Prostate gland (tissue), 2 donors: ENCODE measurements around the gene COL4A2. TPM values are rescaled to one million over a fixed set of nuclear protein-coding genes. Genes with fewer than 3 reads are reported as not detected.

Experiments used
- DNase-seq: peaks from one replicate; pipeline ENCODE4 v3.0.0-alpha.2; 2019; ENCODE audit warnings: low spot score
- H3K27ac ChIP-seq, 2 donors: fragments of 200-600 bp; sonication (generic); 2 replicates each; pipeline ENCODE4 v1.5.1; 2017 to 2019
- H3K27me3 ChIP-seq: fragments of 200-600 bp; sonication (generic); replicated peaks from 2 replicates; pipeline ENCODE4 v1.5.1; 2019; ENCODE audit not compliant: insufficient read depth
- H3K36me3 ChIP-seq, 2 donors: fragments of 200-600 bp; sonication (generic); 1 replicate in 1 of 2; 2 replicates in 1 of 2; pipeline versions ENCODE4 v1.5.1 to v1.8.1; 2017 to 2019
- H3K4me1 ChIP-seq: fragments of 200-600 bp; sonication (generic); replicated peaks from 2 replicates; pipeline ENCODE4 v1.5.1; 2019
- H3K4me3 ChIP-seq, 2 donors: fragments of 200-600 bp; sonication (generic); 2 replicates each; pipeline ENCODE4 v1.5.1; 2017 to 2019
- H3K9me3 ChIP-seq: fragments of 200-600 bp; sonication (generic); 2 replicates; pipeline ENCODE4 v1.5.1; 2017
- POLR2A ChIP-seq: fragments of 450-650 bp; IDR thresholded peaks from one replicate; pipeline ENCODE4 v1.6.1; 2016; ENCODE audit warnings: antibody characterized with exemption, mild to moderate bottlenecking
- POLR2AphosphoS5 ChIP-seq: sonication (generic); formaldehyde crosslinking; IDR thresholded peaks from one replicate; pipeline ENCODE4 v1.6.1; 2017; ENCODE audit warnings: antibody characterized with exemption
- WGBS: methylation state at CpG from one replicate; pipeline ENCODE4 v1.1.5; 2018; 5-methylcytosine and 5-hydroxymethylcytosine counted together
- intact Hi-C: fragments of 100-400 bp; cut with DNase I; formaldehyde crosslinking; loops from one replicate; pipeline ENCODE4 v1.14.2; 2022
- total RNA-seq, 2 donors: library from RNA; depleted of rRNA; stranded (reverse); fragments of >200 nt; gene quantifications; one replicate each; pipeline ENCODE4 v1.1.0, GENCODE V29; 2016
- TF ChIP-seq, protein P1 (sequence below), 4 experiments: fragments of 200-600 bp in 2 of 4; fragments of 450-650 bp in 2 of 4; sonication (generic) in 2 of 4; IDR thresholded peaks; 1 replicate in 3 of 4; 2 replicates in 1 of 4; pipeline ENCODE4 v1.5.1; 2016 to 2019; ENCODE audit warnings: antibody characterized with exemption in 4 of 4, mild to moderate bottlenecking in 2 of 4, moderate library complexity in 2 of 4

The COL4A2 gene
- total RNA-seq, 2 donors from 2014 or later, result 82.8 to 193 TPM

DNA sequence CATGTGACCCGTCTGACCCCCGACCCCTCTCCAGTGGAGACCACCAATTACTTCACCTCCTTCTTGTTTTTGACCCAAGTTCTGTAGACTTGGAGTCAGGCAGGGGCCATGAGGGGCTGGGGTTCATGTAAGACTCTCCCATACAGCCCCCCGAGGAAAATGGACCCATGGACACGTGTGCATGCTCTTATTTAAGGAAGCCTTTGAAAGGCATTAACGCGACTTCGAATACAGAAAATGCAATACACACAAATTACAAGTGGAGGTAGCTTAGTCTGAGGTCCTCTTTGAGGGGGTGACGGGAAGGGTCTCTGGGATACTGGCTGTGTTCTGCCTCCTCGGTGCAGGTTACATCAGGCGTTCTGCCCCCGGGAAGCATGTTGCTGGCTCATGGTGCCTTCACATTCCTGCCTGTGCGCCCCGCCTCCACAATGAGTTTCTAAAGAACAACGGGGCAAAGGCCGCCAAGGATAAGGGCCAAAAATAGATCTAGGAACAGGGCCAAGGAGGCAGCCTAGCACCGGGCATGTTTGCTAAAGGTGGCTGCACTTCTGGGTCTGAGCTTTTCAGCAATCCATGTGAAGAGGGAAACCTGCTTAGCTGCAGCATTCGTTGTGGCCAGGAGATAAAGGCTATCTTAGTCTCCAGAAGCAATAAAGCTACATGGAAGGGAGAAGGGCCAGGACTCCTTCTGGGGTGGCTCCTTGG is 199.9 kb downstream of the COL4A2 start:
- Histone ChIP-seq H3K4me3 (no peak overlapping the region), H3K9me3 (no peaks in the 10 kb centered on the region), H3K27me3 (no peaks in the 10 kb centered on the region), H3K36me3 (no peaks in the 10 kb centered on the region), H3K27ac (peak overlapping the region in 1 of 2 donors; percentile 35), H3K4me1 (no peaks in the 10 kb centered on the region)
- TF ChIP-seq, protein P1, sequence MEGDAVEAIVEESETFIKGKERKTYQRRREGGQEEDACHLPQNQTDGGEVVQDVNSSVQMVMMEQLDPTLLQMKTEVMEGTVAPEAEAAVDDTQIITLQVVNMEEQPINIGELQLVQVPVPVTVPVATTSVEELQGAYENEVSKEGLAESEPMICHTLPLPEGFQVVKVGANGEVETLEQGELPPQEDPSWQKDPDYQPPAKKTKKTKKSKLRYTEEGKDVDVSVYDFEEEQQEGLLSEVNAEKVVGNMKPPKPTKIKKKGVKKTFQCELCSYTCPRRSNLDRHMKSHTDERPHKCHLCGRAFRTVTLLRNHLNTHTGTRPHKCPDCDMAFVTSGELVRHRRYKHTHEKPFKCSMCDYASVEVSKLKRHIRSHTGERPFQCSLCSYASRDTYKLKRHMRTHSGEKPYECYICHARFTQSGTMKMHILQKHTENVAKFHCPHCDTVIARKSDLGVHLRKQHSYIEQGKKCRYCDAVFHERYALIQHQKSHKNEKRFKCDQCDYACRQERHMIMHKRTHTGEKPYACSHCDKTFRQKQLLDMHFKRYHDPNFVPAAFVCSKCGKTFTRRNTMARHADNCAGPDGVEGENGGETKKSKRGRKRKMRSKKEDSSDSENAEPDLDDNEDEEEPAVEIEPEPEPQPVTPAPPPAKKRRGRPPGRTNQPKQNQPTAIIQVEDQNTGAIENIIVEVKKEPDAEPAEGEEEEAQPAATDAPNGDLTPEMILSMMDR (IDR thresholded peaks at IDR 0.05), result no peak
- TF ChIP-seq POLR2AphosphoS5, result peak; percentile 73
- intact Hi-C loops, result loop anchor here (5.0 kb wide), 1 partner anchor 55 kb away; the partner anchor contains the start of gene RAB20
- 38% methylated on average over 17 of the region's 17 CpGs for WGBS
- peak; percentile 62 for DNase-seq

DNA sequence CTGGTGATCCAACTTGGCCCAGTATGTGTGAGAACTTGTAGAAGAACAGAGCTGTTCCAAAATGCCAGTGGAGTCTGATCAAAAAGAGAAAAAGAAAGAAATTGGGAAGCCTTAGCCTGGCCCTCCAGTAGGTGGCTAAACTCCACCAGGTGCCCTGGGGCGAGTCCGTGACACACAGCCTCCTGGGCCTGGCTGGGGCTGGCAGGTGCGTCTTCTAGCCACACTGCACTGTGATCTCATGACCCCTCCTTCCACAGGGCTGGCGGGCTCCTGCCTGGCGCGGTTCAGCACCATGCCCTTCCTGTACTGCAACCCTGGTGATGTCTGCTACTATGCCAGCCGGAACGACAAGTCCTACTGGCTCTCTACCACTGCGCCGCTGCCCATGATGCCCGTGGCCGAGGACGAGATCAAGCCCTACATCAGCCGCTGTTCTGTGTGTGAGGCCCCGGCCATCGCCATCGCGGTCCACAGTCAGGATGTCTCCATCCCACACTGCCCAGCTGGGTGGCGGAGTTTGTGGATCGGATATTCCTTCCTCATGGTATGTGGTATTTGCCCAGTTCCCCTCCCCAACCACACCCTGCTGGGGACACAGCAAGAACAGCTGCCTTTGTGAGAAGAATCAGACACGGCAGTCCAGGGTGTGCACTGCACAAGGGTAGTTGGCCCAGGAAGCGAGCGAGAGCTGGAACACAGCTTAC is 200.7 kb downstream of the COL4A2 start:
- Histone ChIP-seq H3K9me3 (no peaks in the 10 kb centered on the region), H3K4me1 (no peaks in the 10 kb centered on the region), H3K27ac (peak overlapping the region in 1 of 2 donors; percentile 35), H3K36me3 (no peaks in the 10 kb centered on the region), H3K27me3 (no peaks in the 10 kb centered on the region), H3K4me3 (no peak overlapping the region)
- intact Hi-C loops, result loop anchor here (5.0 kb wide), 1 partner anchor 54 kb away; the partner anchor contains the start of gene RAB20
- WGBS, result 75% methylated on average over 23 of the region's 23 CpGs
- TF ChIP-seq POLR2AphosphoS5, result no peak
- TF ChIP-seq, protein P1 (IDR thresholded peaks at IDR 0.05), result peak in 1 of 4 experiments; percentile 32
- no peak for TF ChIP-seq POLR2A
- DNase-seq, result no peak

DNA sequence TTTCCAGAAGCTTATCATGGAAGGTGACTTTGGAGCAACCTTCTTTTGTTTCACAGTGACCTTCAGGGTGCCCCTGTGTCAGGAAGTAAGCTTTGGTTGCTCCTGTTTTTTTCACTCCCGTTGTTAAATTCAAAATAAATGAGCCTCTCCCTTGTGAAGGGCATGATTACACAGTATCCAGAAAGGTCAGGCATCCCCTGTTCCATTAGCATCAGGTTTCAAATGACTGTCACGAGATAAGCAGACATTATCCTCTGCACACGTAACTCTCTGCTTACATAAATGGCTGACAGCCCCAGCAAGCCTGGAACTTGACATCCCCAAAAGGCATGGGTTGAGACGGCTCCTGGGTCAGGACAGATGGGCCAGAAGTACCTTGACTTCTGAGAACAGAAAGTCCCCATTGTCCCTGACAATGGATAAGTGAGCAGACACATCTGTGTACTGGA is 202.4 kb downstream of the COL4A2 start:
- no peaks in the 10 kb centered on the region for H3K9me3 ChIP-seq
- WGBS, result 45% methylated on average over 4 of the region's 4 CpGs
- TF ChIP-seq, protein P1 (IDR thresholded peaks at IDR 0.05), result no peak
- TF ChIP-seq POLR2AphosphoS5, result no peak
- TF ChIP-seq POLR2A, result no peak
- H3K4me1 ChIP-seq, result no peaks in the 10 kb centered on the region
- intact Hi-C loops, result loop anchor here (5.0 kb wide), 1 partner anchor 53 kb away; the partner anchor contains the start of gene RAB20
- no peaks in the 10 kb centered on the region for H3K27me3 ChIP-seq
- H3K27ac ChIP-seq, result no peak overlapping the region
- no peak overlapping the region for H3K4me3 ChIP-seq
- H3K36me3 ChIP-seq, result no peaks in the 10 kb centered on the region
- no peak for DNase-seq

DNA sequence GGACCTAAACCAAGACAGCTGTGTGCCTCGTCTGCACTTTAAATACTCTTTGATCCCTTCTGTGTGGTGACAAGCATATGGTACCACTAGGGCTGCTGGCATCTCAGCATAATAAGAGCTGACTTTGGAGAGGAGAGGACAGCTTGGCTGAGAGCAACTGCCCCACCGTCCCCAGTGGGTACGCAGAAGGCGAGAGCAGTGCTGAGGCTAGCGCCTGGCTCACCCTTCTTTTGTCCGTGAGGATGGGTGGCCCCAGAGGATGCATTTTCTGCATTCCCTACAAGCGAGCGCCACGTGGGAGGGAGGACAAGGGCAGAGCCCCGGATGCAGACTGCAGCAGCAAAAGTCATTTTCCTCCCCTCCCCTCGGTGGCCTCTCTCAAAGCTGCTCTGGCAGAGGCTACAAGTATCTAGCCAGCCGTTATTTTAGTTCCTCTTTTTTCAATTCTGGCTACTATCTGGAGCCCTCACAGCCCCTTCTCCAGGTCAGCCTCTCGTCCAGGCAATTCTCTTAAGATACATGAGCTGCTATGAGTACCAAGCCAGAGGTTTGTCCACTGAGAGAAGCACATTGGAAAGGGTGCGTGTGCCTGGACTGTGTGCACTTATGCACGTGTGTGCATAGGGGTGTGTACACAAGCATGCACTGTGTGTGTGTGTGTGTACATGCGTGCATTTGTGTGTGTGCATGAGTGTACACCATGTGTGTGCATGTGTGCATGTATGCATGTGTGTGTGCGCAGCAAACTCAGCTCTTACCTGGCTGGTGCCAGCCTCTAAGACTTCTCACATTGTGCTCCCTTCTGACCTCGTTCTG is 203.1 kb downstream of the COL4A2 start:
- Histone ChIP-seq H3K27me3 (no peaks in the 10 kb centered on the region), H3K27ac (no peak overlapping the region), H3K9me3 (no peaks in the 10 kb centered on the region), H3K4me1 (no peaks in the 10 kb centered on the region), H3K4me3 (no peak overlapping the region), H3K36me3 (no peaks in the 10 kb centered on the region)
- intact Hi-C loops, result loop anchor here (5.0 kb wide), 1 partner anchor 52 kb away; the partner anchor contains the start of gene RAB20
- TF ChIP-seq, protein P1 (IDR thresholded peaks at IDR 0.05), result no peak
- TF ChIP-seq POLR2AphosphoS5 (no peak), POLR2A (no peak)
- no peak for DNase-seq
- WGBS, result 52% methylated on average over 18 of the region's 18 CpGs
